ENCODE data around the gene FAM50A.

Gene FAM50A

GRCh38 chrX:154466907-154467306 is 23.0 kb downstream of the FAM50A start:
- DNase-seq: no peak

GRCh38 chrX:154467556-154467955 is 23.6 kb downstream of the FAM50A start:
- no peak for DNase-seq

GRCh38 chrX:154468217-154468616 is 24.3 kb downstream of the FAM50A start:
- DNase-seq: no peak

GRCh38 chrX:154469114-154469513 is 25.2 kb downstream of the FAM50A start:
- no peak for DNase-seq

GRCh38 chrX:154469880-154470279 is 25.9 kb downstream of the FAM50A start:
- DNase-seq: no peak

- DNase-seq: no peak
Measured at GRCh38 chrX:154470434-154470833, 26.5 kb downstream of the FAM50A start.

- no peak for DNase-seq
Measured at GRCh38 chrX:154470914-154471568, 27.1 kb downstream of the FAM50A start.

- no peak for DNase-seq
Measured at GRCh38 chrX:154471839-154472684, 28.1 kb downstream of the FAM50A start.

GRCh38 chrX:154472685-154473632 is 29.0 kb downstream of the FAM50A start:
- no peak for DNase-seq

- no peak for DNase-seq
Measured at GRCh38 chrX:154473683-154474082, 29.7 kb downstream of the FAM50A start.

GRCh38 chrX:154476821-154477220 is 32.9 kb downstream of the FAM50A start:
- DNase-seq: no peak

- no peak for DNase-seq
Measured at GRCh38 chrX:154477891-154478477, 34.0 kb downstream of the FAM50A start.

- DNase-seq: peak; percentile 89
Measured at GRCh38 chrX:154478728-154479622, 35.0 kb downstream of the FAM50A start, which contains the start of gene LAGE3. Gene LAGE3 (minus strand): TSS chrX:154479281. CDS start chrX:154478915, 366 bp downstream.

- no peak for DNase-seq
Measured at GRCh38 chrX:154481195-154481594, 37.3 kb downstream of the FAM50A start.

- no peak for DNase-seq
Measured at GRCh38 chrX:154481911-154482601, 38.1 kb downstream of the FAM50A start.

GRCh38 chrX:154482786-154483185 is 38.8 kb downstream of the FAM50A start:
- no peak for DNase-seq

- DNase-seq: no peak
Measured at GRCh38 chrX:154483325-154483724, 39.4 kb downstream of the FAM50A start.

- DNase-seq: no peak
Measured at GRCh38 chrX:154484255-154485149, 40.6 kb downstream of the FAM50A start.

- no peak for DNase-seq
Measured at GRCh38 chrX:154485150-154486051, 41.5 kb downstream of the FAM50A start.
